Measurements from ENCODE around the gene ARFRP1. TPM values are rescaled to one million over a fixed set of nuclear protein-coding genes. Genes with fewer than 3 reads are reported as not detected.

ARFRP1 gene
- total and polyA plus RNA-seq, 10 donors: 36.7 to 118 (median 67.3) TPM

- no peak for DNase-seq
- no peak overlapping the region for H3K4me3 ChIP-seq
- no peak overlapping the region for H3K27ac ChIP-seq
- peak in 1 of 3 donors; percentile 13 for TF ChIP-seq POLR2AphosphoS5 (IDR thresholded peaks at IDR 0.05)
- TF ChIP-seq, protein P1, sequence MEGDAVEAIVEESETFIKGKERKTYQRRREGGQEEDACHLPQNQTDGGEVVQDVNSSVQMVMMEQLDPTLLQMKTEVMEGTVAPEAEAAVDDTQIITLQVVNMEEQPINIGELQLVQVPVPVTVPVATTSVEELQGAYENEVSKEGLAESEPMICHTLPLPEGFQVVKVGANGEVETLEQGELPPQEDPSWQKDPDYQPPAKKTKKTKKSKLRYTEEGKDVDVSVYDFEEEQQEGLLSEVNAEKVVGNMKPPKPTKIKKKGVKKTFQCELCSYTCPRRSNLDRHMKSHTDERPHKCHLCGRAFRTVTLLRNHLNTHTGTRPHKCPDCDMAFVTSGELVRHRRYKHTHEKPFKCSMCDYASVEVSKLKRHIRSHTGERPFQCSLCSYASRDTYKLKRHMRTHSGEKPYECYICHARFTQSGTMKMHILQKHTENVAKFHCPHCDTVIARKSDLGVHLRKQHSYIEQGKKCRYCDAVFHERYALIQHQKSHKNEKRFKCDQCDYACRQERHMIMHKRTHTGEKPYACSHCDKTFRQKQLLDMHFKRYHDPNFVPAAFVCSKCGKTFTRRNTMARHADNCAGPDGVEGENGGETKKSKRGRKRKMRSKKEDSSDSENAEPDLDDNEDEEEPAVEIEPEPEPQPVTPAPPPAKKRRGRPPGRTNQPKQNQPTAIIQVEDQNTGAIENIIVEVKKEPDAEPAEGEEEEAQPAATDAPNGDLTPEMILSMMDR (IDR thresholded peaks at IDR 0.05 in 8 of 11, conservative IDR thresholded peaks at IDR 0.05 in 3 of 11): no peak
- peaks cover 7 to 72% (median 46%) of the 10 kb centered on the region in 6 donors for H3K4me1 ChIP-seq
- no peaks in the 10 kb centered on the region for H3K27me3 ChIP-seq (replicated peaks in 1 of 7)
- 82 to 95% (median 92%) methylated on average over 20 to 26 of the region's 26 CpGs for WGBS, 5 donors
- intact Hi-C loops (cut with DNase I; ENCODE audit: low total_unique reads): no loop called here
- peaks cover 0 to 84% (median 31%) of the 10 kb centered on the region in 6 donors for H3K36me3 ChIP-seq
- H3K9me3 ChIP-seq: no peaks in the 10 kb centered on the region
Observed at GRCh38 chr20:63745961-63746731, 38.4 kb upstream of the ARFRP1 start.

DNA sequence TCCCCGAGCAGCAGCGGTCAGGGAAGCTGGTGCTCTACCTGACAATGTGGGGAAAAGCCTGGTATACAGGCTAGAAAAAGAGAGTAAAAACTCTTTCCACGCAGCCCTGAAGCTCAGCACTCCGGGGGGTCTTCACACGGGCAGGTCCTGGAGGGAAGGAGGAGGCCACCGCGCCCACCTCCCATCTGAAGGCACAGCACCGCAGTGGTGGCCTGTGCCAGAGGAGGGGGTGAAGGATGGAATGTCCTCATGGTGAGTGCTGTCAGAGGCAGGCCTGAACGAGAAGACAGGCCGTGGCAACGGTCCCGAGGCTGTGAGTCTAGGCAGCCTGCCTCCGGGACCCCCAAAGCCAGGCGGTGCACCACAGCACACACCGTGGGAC is 37.6 kb upstream of the ARFRP1 start:
- Histone ChIP-seq H3K4me1 (peaks cover 15 to 72% (median 46%) of the 10 kb centered on the region in 6 donors), H3K27ac (peak overlapping the region in 1 of 8 donors; percentile 45), H3K27me3 (replicated peaks in 1 of 7) (no peaks in the 10 kb centered on the region), H3K36me3 (peaks cover 0 to 76% (median 31%) of the 10 kb centered on the region in 6 donors), H3K9me3 (no peaks in the 10 kb centered on the region), H3K4me3 (no peak overlapping the region)
- TF ChIP-seq, protein P1 (IDR thresholded peaks at IDR 0.05 in 8 of 11, conservative IDR thresholded peaks at IDR 0.05 in 3 of 11): no peak
- no peak for TF ChIP-seq POLR2A (IDR thresholded peaks at IDR 0.05)
- peak in 1 of 3 donors; percentile 4 for TF ChIP-seq POLR2AphosphoS5 (IDR thresholded peaks at IDR 0.05)
- intact Hi-C loops (cut with DNase I; ENCODE audit: low total_unique reads): no loop called here
- no peak for DNase-seq
- WGBS, 5 donors: 85 to 90% (median 88%) methylated on average over 15 of the region's 15 CpGs

DNA sequence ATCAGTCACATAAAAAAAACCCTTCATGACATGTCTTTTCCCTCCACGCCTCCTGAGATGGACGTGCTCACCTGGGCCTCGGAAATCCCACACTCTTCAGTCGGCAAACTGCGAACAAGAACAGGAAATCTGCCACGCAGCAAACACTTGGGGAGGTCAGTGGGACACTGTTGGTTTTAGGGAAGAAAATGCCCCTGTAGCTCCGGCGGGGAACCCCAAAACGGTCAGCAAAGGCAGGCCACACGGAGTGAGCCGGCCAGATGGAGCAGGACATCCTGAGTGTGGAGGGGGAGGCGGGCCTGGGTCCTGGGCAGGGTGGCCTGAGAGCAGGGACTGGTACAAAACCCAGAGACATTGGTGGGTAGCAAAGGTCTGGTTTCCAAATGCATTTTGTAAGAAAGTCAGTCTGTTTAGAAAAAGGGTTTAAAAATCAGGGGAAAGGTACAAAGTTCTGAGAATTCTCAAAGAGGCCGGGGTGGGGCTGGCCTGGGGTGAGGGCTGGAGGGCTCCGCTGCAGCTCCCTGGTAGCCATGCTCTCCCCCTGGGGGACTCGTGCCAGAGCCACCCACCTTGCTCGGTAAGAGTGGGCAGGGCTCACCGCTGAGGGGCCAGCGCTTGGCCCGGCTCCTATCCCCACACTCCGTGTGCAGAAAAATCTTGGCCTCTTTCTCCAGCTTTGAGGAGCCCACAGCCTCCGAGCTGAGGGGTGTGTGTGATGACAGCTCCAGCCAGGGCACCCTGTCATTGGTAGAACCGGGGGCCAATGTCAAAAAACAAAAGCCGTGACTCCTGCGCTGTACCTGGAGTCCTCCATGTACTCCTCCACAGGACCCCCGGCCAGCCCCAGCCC is 37.0 kb upstream of the ARFRP1 start:
- Histone ChIP-seq H3K4me3 (no peak overlapping the region), H3K36me3 (peaks cover 0 to 70% (median 31%) of the 10 kb centered on the region in 6 donors), H3K4me1 (peaks cover 15 to 68% (median 43%) of the 10 kb centered on the region in 6 donors), H3K27ac (peak overlapping the region in 4 of 8 donors; percentile 10 to 90 (median 29)), H3K27me3 (replicated peaks in 1 of 7) (no peaks in the 10 kb centered on the region), H3K9me3 (no peaks in the 10 kb centered on the region)
- intact Hi-C loops (cut with DNase I; ENCODE audit: low total_unique reads): no loop called here
- 72 to 88% (median 82%) methylated on average over 25 of the region's 25 CpGs for WGBS, 5 donors
- DNase-seq: peak; percentile 75
- TF ChIP-seq, protein P1 (IDR thresholded peaks at IDR 0.05 in 8 of 11, conservative IDR thresholded peaks at IDR 0.05 in 3 of 11): no peak
- TF ChIP-seq POLR2AphosphoS5 (IDR thresholded peaks at IDR 0.05) (peak in 2 of 3 donors; percentile 32 to 44), POLR2A (IDR thresholded peaks at IDR 0.05) (no peak)

All from spleen (tissue), 11 donors.